Measurements from ENCODE around the gene SCEL.

Gene SCEL, protein sequence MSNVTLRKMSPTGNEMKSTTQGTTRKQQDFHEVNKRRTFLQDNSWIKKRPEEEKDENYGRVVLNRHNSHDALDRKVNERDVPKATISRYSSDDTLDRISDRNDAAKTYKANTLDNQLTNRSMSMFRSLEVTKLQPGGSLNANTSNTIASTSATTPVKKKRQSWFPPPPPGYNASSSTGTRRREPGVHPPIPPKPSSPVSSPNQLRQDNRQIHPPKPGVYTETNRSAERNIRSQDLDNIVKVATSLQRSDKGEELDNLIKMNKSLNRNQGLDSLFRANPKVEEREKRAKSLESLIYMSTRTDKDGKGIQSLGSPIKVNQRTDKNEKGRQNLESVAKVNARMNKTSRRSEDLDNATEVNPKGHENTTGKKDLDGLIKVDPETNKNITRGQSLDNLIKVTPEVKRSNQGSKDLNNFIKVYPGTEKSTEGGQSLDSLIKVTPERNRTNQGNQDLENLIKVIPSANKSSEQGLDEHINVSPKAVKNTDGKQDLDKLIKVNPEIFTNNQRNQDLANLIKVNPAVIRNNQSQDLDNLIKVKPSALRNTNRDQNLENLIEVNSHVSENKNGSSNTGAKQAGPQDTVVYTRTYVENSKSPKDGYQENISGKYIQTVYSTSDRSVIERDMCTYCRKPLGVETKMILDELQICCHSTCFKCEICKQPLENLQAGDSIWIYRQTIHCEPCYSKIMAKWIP
- long read RNA-seq: 0 reads

DNA sequence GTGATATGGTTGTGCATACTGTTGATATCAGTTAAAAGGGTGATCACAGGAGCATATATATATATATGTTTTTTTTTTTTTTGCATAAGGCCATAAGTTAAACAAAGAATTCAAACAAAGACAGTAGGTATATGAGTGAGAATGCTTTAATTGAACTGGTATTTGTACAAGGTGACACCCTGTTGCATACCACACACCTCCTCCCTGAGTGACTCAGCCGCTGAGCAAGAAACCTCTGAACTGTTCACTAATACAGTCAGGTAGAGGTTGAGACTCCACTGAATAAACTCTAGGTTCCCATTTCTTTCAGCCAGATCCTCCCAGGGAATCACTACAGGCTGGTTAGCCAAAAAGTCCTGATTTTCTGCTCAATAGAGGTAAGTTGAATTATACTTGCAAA is at the start of gene SCEL:
Gene SCEL, plus strand, starts transcription at position 259 of the 400 bp plus-strand sequence. CDS start 20,170 bp downstream, outside the sequence.
- no peak for DNase-seq (ENCODE audit: low read depth in 1 of 2, low spot score in 1 of 2)
- peaks cover 6% of the 10 kb centered on the region for H3K27me3 ChIP-seq (ENCODE audit: insufficient read depth, poor library complexity, severe bottlenecking)
- no peak within 1 kb of the TSS for H3K27ac ChIP-seq (replicated peaks)
- TF ChIP-seq GABPA (IDR thresholded peaks at IDR 0.05; ENCODE audit: low read depth) (no peak), SPI1 (IDR thresholded peaks at IDR 0.05; ENCODE audit: borderline replicate concordance, low read depth) (no peak), POLR2AphosphoS5 (IDR thresholded peaks at IDR 0.05; ENCODE audit: low read depth) (no peak)
- TF ChIP-seq, protein P1, sequence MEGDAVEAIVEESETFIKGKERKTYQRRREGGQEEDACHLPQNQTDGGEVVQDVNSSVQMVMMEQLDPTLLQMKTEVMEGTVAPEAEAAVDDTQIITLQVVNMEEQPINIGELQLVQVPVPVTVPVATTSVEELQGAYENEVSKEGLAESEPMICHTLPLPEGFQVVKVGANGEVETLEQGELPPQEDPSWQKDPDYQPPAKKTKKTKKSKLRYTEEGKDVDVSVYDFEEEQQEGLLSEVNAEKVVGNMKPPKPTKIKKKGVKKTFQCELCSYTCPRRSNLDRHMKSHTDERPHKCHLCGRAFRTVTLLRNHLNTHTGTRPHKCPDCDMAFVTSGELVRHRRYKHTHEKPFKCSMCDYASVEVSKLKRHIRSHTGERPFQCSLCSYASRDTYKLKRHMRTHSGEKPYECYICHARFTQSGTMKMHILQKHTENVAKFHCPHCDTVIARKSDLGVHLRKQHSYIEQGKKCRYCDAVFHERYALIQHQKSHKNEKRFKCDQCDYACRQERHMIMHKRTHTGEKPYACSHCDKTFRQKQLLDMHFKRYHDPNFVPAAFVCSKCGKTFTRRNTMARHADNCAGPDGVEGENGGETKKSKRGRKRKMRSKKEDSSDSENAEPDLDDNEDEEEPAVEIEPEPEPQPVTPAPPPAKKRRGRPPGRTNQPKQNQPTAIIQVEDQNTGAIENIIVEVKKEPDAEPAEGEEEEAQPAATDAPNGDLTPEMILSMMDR (IDR thresholded peaks at IDR 0.05; ENCODE audit: insufficient read depth, low read length): no peak
- TF ChIP-seq, protein P2, sequence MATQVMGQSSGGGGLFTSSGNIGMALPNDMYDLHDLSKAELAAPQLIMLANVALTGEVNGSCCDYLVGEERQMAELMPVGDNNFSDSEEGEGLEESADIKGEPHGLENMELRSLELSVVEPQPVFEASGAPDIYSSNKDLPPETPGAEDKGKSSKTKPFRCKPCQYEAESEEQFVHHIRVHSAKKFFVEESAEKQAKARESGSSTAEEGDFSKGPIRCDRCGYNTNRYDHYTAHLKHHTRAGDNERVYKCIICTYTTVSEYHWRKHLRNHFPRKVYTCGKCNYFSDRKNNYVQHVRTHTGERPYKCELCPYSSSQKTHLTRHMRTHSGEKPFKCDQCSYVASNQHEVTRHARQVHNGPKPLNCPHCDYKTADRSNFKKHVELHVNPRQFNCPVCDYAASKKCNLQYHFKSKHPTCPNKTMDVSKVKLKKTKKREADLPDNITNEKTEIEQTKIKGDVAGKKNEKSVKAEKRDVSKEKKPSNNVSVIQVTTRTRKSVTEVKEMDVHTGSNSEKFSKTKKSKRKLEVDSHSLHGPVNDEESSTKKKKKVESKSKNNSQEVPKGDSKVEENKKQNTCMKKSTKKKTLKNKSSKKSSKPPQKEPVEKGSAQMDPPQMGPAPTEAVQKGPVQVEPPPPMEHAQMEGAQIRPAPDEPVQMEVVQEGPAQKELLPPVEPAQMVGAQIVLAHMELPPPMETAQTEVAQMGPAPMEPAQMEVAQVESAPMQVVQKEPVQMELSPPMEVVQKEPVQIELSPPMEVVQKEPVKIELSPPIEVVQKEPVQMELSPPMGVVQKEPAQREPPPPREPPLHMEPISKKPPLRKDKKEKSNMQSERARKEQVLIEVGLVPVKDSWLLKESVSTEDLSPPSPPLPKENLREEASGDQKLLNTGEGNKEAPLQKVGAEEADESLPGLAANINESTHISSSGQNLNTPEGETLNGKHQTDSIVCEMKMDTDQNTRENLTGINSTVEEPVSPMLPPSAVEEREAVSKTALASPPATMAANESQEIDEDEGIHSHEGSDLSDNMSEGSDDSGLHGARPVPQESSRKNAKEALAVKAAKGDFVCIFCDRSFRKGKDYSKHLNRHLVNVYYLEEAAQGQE (IDR thresholded peaks at IDR 0.05; ENCODE audit: insufficient replicate concordance, low read depth): no peak
- no peak within 1 kb of the TSS for H3K4me3 ChIP-seq (replicated peaks; ENCODE audit: insufficient read depth, low read length)

DNA sequence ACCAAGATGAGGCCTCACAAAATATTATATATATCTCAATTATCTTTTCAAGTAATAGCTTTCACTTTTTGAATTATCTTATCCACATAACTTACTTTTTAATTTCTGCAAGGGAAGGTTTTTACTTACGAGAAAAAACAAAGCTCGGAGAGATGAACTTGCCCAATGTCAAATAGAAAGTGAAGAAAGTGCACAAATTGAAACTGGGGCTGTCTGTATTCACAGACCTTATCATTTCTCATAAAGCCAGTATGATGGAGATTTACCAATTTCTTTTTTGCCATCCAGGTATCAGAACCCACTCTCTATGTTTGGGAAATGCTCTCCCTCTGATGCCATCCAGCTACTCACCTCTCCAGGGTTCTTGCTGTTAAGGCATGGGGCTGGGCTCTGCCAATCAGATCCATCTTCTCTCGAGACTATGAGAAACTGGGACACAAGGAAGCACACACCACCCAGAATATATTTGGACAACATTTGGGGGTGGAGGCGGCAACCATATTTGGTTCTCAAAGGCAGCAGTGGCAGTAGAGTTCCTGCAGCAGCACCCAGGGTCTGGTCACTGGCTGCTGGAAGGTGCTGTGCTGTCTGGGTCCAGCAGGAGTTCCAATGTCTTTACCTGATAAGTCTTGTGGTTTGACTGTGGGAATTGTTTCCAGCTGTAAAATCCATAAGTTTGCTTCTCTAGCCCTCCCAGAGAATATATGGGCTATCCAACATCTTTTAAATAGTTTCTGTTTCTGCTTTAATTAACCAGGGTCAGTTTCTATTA is 45.8 kb upstream of the SCEL start:
- H3K27ac ChIP-seq (replicated peaks): no peak overlapping the region
- DNase-seq (ENCODE audit: low read depth in 1 of 2, low spot score in 1 of 2): no peak
- TF ChIP-seq, protein P2 (IDR thresholded peaks at IDR 0.05; ENCODE audit: insufficient replicate concordance, low read depth): no peak
- TF ChIP-seq SPI1 (IDR thresholded peaks at IDR 0.05; ENCODE audit: borderline replicate concordance, low read depth): no peak
- TF ChIP-seq GABPA (IDR thresholded peaks at IDR 0.05; ENCODE audit: low read depth): no peak
- TF ChIP-seq POLR2AphosphoS5 (IDR thresholded peaks at IDR 0.05; ENCODE audit: low read depth): no peak
- TF ChIP-seq, protein P1 (IDR thresholded peaks at IDR 0.05; ENCODE audit: insufficient read depth, low read length): no peak
- H3K4me3 ChIP-seq (replicated peaks; ENCODE audit: insufficient read depth, low read length): no peak overlapping the region
- no peaks in the 10 kb centered on the region for H3K27me3 ChIP-seq (ENCODE audit: insufficient read depth, poor library complexity, severe bottlenecking)

DNA sequence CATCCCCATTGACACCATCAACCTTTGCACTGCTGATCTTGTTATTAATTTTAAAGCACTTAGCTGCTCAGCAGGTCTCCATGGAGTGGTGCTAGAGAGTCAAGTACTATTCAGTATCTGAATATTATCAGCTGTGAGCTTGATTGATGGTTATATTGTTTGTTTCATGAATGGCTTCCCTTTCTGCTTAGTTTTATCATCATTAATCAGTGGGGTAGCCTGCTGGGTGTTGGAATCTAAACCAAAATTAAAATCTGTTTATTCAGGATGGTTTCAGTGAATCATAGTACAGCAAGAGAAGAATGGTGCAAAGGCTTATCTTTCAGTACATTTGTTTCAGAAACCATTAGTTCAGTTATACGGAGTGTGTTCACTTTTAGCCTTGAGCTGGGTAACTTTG is 42.5 kb upstream of the SCEL start:
- Histone ChIP-seq H3K27me3 (ENCODE audit: insufficient read depth, poor library complexity, severe bottlenecking) (no peaks in the 10 kb centered on the region), H3K27ac (replicated peaks) (no peak overlapping the region), H3K4me3 (replicated peaks; ENCODE audit: insufficient read depth, low read length) (no peak overlapping the region)
- TF ChIP-seq, protein P2 (IDR thresholded peaks at IDR 0.05; ENCODE audit: insufficient replicate concordance, low read depth): no peak
- TF ChIP-seq, protein P1 (IDR thresholded peaks at IDR 0.05; ENCODE audit: insufficient read depth, low read length): peak; percentile 30
- peak in 1 of 2 experiments; percentile 34 for DNase-seq (ENCODE audit: low read depth in 1 of 2, low spot score in 1 of 2)
